Large intestine (tissue), 3 donors: Measurements from ENCODE around the gene ARL13A. TPM values are rescaled to one million over a fixed set of nuclear protein-coding genes. Genes with fewer than 3 reads are reported as not detected.

Experiments
- DNase-seq, 2 donors: peaks; one replicate each; pipeline versions ENCODE4 v3.0.0 to v3.0.0-alpha.2; 2013
- H3K27ac ChIP-seq: one replicate; pipeline ENCODE4 v1.5.1; 2013; ENCODE audit warnings: low read length
- H3K27me3 ChIP-seq: 2 replicates; pipeline ENCODE4 v1.6.1; 2013; ENCODE audit warnings: low read length; ENCODE audit not compliant: control insufficient read depth, insufficient read depth
- H3K36me3 ChIP-seq: 2 replicates; pipeline ENCODE4 v1.6.1; 2013; ENCODE audit warnings: low read length; ENCODE audit not compliant: control insufficient read depth, insufficient read depth
- H3K4me1 ChIP-seq: one replicate; pipeline ENCODE4 v1.6.1; 2013; ENCODE audit warnings: low read length; ENCODE audit not compliant: control insufficient read depth, insufficient read depth
- H3K4me3 ChIP-seq: one replicate; pipeline ENCODE4 v1.5.1; 2013; ENCODE audit warnings: low read length
- H3K9me3 ChIP-seq: one replicate; pipeline ENCODE4 v1.6.1; 2013; ENCODE audit warnings: mild to moderate bottlenecking, low read depth, low read length, moderate library complexity; ENCODE audit not compliant: control insufficient read depth
- WGBS: methylation state at CpG from one replicate; pipeline ENCODE4 v1.1.5; 2013; ENCODE audit warnings: low lambda C conversion rate; ENCODE audit not compliant: insufficient coverage; 5-methylcytosine and 5-hydroxymethylcytosine counted together
- polyA plus RNA-seq: library from polyadenylated mRNA; unstranded; fragments of 120-200 nt; gene quantifications from one replicate; pipeline ENCODE4 v1.2.1, GENCODE V29; 2013

Gene ARL13A
- polyA plus RNA-seq, 1 donor, result 0.21 TPM

DNA sequence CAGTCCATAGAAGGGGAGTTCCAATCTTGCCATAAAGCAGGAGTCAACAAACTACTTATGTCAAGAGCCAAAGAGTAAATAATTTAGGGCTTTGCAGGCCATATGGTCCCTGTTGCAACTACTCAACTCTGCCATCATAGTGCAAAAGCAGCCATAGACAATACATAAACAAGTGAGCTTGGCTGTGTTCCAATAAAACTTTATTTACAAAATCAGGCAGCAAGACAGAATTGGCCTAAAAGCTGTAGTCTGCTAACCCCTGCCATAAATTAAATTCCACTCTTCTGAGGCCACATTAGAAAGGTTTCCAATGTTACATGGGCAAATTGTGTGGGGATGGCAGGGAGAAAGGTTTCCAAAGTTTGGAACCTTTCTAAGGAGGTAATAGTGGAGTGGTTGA, 67.7 kb downstream of the ARL13A start:
- H3K4me1 ChIP-seq, result no peaks in the 10 kb centered on the region
- H3K4me3 ChIP-seq, result no peak overlapping the region
- H3K9me3 ChIP-seq, result no peaks in the 10 kb centered on the region
- no peaks in the 10 kb centered on the region for H3K27me3 ChIP-seq
- H3K27ac ChIP-seq, result no peak overlapping the region
- DNase-seq, result no peak
- H3K36me3 ChIP-seq, result peaks cover 12% of the 10 kb centered on the region

DNA sequence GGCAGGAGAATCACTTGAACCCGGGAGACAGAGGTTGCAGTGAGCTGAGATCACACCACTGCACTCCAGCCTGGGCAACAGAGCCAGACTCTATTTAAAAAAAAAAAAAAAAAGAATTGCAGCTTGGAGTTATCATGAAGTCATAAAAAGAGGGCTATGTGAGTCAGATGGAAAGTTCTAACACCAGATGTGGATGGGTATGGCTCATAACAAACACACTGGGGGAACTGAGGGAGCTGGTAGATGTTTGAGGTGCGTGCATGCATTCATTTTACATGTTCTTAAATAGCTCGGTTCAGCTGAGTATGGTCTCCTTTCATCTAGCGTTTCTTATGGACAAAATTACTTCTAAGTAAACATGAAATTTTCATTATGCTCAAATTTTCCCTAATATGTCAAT, 70.7 kb downstream of the ARL13A start:
- no CpG with 5 or more reads among the region's 4 CpGs for WGBS

More for the DNA sequence above, 70.7 kb downstream of the ARL13A start:
- Histone ChIP-seq H3K27me3 (no peaks in the 10 kb centered on the region), H3K36me3 (peaks cover 9% of the 10 kb centered on the region), H3K9me3 (no peaks in the 10 kb centered on the region), H3K4me3 (no peak overlapping the region), H3K27ac (no peak overlapping the region), H3K4me1 (no peaks in the 10 kb centered on the region)
- DNase-seq, result no peak

Other genes starting within 250 kb of the ARL13A start
- gene SYTL4, start 237.6 kb upstream of the ARL13A start, polyA plus RNA-seq, result 6.0 TPM
- 18.0 TPM for gene CSTF2, start 149.3 kb upstream of the ARL13A start, polyA plus RNA-seq
- gene NOX1, start 95.3 kb upstream of the ARL13A start, polyA plus RNA-seq, result 1.8 TPM
- gene XKRX, start 40.8 kb upstream of the ARL13A start, polyA plus RNA-seq, result 8.8 TPM
- gene TRMT2B, start 82.4 kb downstream of the ARL13A start, polyA plus RNA-seq, result 14.4 TPM
- 7.5 TPM for gene TMEM35A, start 109.2 kb downstream of the ARL13A start, polyA plus RNA-seq
- gene CENPI, start 128.5 kb downstream of the ARL13A start, polyA plus RNA-seq, result 4.5 TPM